ENCODE results near the gene SLC10A7.

DNA sequence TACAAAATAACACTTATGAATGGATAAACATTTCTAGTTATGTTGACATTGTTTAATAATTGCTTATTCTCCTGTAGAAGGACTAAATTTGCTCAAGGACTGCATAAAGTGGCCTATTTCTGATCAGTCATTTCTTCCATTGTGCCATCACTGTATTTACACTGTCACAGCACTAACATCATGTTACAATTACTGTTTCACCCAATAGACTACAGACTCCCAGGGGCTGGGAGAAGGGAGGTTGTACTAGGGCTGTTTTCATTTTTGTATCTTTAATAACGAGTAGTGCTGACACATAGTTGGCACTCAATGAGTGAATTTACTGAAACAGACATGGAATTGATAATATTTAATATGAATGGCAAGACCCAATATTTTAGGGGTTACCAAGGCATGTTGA, 139.5 kb downstream of the SLC10A7 start:
- TF ChIP-seq EZH2phosphoT487 (conservative IDR thresholded peaks at IDR 0.05; ENCODE audit: low read length) (no peak), CTCF (IDR thresholded peaks at IDR 0.05; ENCODE audit: insufficient read depth, low read length, poor library complexity, severe bottlenecking) (no peak)

Data from SU-DHL-6 (cell line).